Measurements from ENCODE around the gene IMMP2L. TPM values are rescaled to one million over a fixed set of nuclear protein-coding genes. Genes with fewer than 3 reads are reported as not detected.

IMMP2L gene
- total RNA-seq, 2 experiments from 2014 or later: 8.9 to 18.7 TPM

DNA sequence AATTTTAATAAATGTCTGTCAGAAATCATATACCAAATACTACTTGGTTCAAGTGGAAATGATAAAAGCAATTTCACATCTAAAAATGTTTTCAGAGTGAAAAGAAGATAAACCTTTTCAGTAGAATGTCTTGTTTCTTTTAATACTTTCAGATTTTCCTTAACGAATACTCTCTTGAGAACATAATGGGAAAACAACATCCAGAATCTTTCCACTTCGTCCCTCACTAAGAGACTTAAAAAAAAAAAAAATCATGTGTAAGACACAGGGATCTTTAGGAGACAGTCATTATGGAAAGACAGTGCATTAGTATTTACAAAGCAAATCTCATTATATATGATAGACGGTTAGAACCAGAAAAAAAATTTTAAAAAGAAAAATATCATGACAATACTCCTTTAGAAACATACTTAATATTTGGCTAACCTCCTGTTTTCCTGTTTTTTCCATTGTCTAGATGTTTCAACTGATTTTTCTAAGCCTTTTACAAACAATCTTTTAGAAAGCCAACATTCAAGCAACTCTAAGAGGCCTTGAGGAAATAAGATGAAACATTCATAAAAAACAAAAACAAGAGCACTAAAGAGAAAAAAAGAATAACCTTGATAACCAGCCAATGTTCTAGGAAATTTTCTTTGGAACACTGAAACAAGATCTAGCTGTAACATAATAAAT is 811.2 kb downstream of the IMMP2L start:
- Histone ChIP-seq H3K27ac (ENCODE audit: low read depth in 1 of 2, low read length in 2 of 2) (no peak overlapping the region), H3K36me3 (ENCODE audit: insufficient read depth, low read length) (no peaks in the 10 kb centered on the region), H3K9me3 (ENCODE audit: control insufficient read depth in 1 of 2, insufficient read depth in 1 of 2, low read length in 2 of 2) (no peaks in the 10 kb centered on the region), H3K27me3 (ENCODE audit: control insufficient read depth in 1 of 2, insufficient read depth in 2 of 2, low read length in 2 of 2) (no peaks in the 10 kb centered on the region), H3K4me3 (ENCODE audit: low read length) (no peak overlapping the region), H3K4me1 (ENCODE audit: insufficient read depth, low read length) (no peaks in the 10 kb centered on the region)
- intact Hi-C loops (cut with DNase I, micrococcal nuclease): no loop called here
- Mint-ChIP-seq H3K27me3 (no peaks in the 10 kb centered on the region), H3K27ac (no peak overlapping the region), H3K4me3 (no peak overlapping the region), H3K36me3 (ENCODE audit: low read depth) (peaks cover 17% of the 10 kb centered on the region), H3K9me3 (peaks cover 10% of the 10 kb centered on the region), H3K4me1 (ENCODE audit: low read depth) (no peaks in the 10 kb centered on the region)
- DNase-seq: no peak
- CTCF ChIA-PET: interaction anchor here (1.2 kb wide), 1 partner anchor 12 kb away, joined by 3 read pairs; no protein-coding TSS in a partner anchor
- no peak for ATAC-seq (ENCODE audit: poor library complexity)
- POLR2A ChIA-PET: no interaction called here
- TF ChIP-seq, protein P1, sequence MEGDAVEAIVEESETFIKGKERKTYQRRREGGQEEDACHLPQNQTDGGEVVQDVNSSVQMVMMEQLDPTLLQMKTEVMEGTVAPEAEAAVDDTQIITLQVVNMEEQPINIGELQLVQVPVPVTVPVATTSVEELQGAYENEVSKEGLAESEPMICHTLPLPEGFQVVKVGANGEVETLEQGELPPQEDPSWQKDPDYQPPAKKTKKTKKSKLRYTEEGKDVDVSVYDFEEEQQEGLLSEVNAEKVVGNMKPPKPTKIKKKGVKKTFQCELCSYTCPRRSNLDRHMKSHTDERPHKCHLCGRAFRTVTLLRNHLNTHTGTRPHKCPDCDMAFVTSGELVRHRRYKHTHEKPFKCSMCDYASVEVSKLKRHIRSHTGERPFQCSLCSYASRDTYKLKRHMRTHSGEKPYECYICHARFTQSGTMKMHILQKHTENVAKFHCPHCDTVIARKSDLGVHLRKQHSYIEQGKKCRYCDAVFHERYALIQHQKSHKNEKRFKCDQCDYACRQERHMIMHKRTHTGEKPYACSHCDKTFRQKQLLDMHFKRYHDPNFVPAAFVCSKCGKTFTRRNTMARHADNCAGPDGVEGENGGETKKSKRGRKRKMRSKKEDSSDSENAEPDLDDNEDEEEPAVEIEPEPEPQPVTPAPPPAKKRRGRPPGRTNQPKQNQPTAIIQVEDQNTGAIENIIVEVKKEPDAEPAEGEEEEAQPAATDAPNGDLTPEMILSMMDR (IDR thresholded peaks at IDR 0.05): no peak

- ATAC-seq (ENCODE audit: poor library complexity): no peak
- Mint-ChIP-seq H3K36me3 (ENCODE audit: low read depth) (no peaks in the 10 kb centered on the region), H3K4me1 (ENCODE audit: low read depth) (no peaks in the 10 kb centered on the region), H3K27me3 (no peaks in the 10 kb centered on the region), H3K4me3 (no peak overlapping the region), H3K9me3 (no peaks in the 10 kb centered on the region), H3K27ac (no peak overlapping the region)
- Histone ChIP-seq H3K27me3 (ENCODE audit: control insufficient read depth in 1 of 2, insufficient read depth in 2 of 2, low read length in 2 of 2) (no peaks in the 10 kb centered on the region), H3K4me1 (ENCODE audit: insufficient read depth, low read length) (no peaks in the 10 kb centered on the region), H3K36me3 (ENCODE audit: insufficient read depth, low read length) (no peaks in the 10 kb centered on the region), H3K4me3 (ENCODE audit: low read length) (no peak overlapping the region), H3K27ac (ENCODE audit: low read depth in 1 of 2, low read length in 2 of 2) (no peak overlapping the region), H3K9me3 (ENCODE audit: control insufficient read depth in 1 of 2, insufficient read depth in 1 of 2, low read length in 2 of 2) (peaks cover 0 to 4% of the 10 kb centered on the region in 2 experiments)
- ChIA-PET POLR2A (no interaction called here), CTCF (no interaction called here)
- intact Hi-C loops (cut with DNase I, micrococcal nuclease): no loop called here
- TF ChIP-seq, protein P1 (IDR thresholded peaks at IDR 0.05): no peak
- no peak for DNase-seq
These were observed 829.1 kb downstream of the IMMP2L start for GRCh38 chr7:110733221-110733620.

DNA sequence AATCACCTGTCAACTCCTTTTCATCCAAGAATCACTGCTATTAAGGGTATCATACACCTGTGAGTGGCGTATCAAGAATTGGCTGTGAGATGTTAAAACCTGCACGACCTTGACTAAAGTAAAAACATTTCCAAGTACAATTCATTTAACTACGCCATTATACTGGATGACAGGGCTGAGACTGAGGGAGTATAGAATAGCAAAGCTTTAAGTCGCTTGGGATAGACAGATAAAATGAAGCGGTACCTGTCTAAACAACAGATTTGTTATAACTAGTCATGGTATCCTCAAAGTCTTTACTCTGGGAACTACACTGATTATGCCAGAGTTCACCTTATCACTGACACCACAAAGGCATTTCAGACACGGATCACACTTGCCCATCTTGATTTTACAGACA is 837.5 kb downstream of the IMMP2L start:
- H3K4me3 ChIP-seq (ENCODE audit: low read length): no peak overlapping the region
- no peak overlapping the region for H3K4me3 Mint-ChIP-seq
- H3K4me1 ChIP-seq (ENCODE audit: insufficient read depth, low read length): no peaks in the 10 kb centered on the region
- no peak for ATAC-seq (ENCODE audit: poor library complexity)
- intact Hi-C loops (cut with DNase I, micrococcal nuclease): no loop called here
- H3K27me3 ChIP-seq (ENCODE audit: control insufficient read depth in 1 of 2, insufficient read depth in 2 of 2, low read length in 2 of 2): no peaks in the 10 kb centered on the region
- no peaks in the 10 kb centered on the region for H3K4me1 Mint-ChIP-seq (ENCODE audit: low read depth)
- TF ChIP-seq, protein P1 (IDR thresholded peaks at IDR 0.05): no peak
- CTCF ChIA-PET: no interaction called here
- no peaks in the 10 kb centered on the region for H3K27me3 Mint-ChIP-seq
- no peak overlapping the region for H3K27ac ChIP-seq (ENCODE audit: low read depth in 1 of 2, low read length in 2 of 2)
- H3K9me3 ChIP-seq (ENCODE audit: control insufficient read depth in 1 of 2, insufficient read depth in 1 of 2, low read length in 2 of 2): no peaks in the 10 kb centered on the region
- POLR2A ChIA-PET: no interaction called here
- no peak for DNase-seq
- no peaks in the 10 kb centered on the region for H3K36me3 ChIP-seq (ENCODE audit: insufficient read depth, low read length)
- H3K27ac Mint-ChIP-seq: no peak overlapping the region
- H3K9me3 Mint-ChIP-seq: no peaks in the 10 kb centered on the region
- no peaks in the 10 kb centered on the region for H3K36me3 Mint-ChIP-seq (ENCODE audit: low read depth)
